ENCODE results near the gene ARHGAP44.

DNA sequence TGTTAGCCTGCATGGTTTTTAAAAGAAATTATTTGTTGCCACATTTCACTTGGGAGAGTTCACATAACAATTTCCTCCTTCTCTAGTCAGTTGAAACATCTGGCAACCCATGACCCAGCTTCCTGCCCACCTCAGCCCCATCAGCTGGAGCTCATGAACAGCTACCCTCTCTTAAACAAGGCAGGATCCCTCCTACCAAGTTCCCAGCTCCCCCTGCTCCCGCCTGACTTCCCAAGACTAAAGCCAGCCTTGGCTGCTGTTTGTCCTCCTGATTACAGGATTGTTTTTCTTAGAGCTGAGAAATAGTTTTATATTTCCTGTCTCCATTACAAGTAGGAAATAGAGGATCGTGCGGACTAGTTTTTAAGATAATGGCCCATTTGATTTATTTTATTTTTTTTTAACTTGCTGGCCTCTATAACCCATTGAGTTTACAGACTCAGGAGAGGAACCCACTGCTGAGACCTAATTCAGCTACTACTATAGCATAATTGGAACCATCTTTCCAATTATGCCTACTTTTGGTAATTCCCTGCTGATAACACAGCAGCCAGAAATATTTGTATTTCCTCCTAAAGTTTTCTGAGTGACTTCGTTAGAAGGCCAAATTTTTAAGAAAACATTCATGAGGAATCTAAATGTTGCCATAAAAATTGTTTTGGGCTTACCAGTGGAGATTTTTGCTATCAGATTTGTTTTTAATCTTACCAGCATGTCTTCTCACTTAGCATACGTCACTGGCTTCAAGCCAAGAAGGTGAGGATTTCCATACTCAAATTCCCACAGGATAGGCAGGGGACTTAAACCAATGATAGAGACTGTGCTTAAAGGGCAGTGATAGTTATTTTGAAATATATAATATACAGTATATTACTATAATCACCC, 138.5 kb downstream of the ARHGAP44 start:
- TF ChIP-seq, protein P1, sequence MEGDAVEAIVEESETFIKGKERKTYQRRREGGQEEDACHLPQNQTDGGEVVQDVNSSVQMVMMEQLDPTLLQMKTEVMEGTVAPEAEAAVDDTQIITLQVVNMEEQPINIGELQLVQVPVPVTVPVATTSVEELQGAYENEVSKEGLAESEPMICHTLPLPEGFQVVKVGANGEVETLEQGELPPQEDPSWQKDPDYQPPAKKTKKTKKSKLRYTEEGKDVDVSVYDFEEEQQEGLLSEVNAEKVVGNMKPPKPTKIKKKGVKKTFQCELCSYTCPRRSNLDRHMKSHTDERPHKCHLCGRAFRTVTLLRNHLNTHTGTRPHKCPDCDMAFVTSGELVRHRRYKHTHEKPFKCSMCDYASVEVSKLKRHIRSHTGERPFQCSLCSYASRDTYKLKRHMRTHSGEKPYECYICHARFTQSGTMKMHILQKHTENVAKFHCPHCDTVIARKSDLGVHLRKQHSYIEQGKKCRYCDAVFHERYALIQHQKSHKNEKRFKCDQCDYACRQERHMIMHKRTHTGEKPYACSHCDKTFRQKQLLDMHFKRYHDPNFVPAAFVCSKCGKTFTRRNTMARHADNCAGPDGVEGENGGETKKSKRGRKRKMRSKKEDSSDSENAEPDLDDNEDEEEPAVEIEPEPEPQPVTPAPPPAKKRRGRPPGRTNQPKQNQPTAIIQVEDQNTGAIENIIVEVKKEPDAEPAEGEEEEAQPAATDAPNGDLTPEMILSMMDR (conservative IDR thresholded peaks at IDR 0.05; ENCODE audit: low read length), result no peak
- TF ChIP-seq EZH2phosphoT487 (IDR thresholded peaks at IDR 0.05; ENCODE audit: borderline replicate concordance), result no peak
